GM23248 (cell line): ENCODE data around the gene RIMBP3C.
"Not testable (repeated sequence)": the region's sequence is repeated elsewhere in the genome, so short reads cannot be mapped to it uniquely, and the experiment has no call there.

Experiments used
- EZH2 ChIP-seq: fragments of 200-600 bp; sonication (generic); IDR thresholded peaks from 2 replicates; pipeline ENCODE4 v1.6.1; 2018; ENCODE audit warnings: antibody characterized with exemption, mild to moderate bottlenecking; ENCODE audit not compliant: insufficient read depth, poor library complexity, severe bottlenecking
- EZH2phosphoT487 ChIP-seq: fragments of 200-600 bp; sonication (generic); IDR thresholded peaks from 2 replicates; pipeline ENCODE4 v1.6.1; 2018; ENCODE audit warnings: antibody characterized with exemption, moderate library complexity, mild to moderate bottlenecking, low read depth; ENCODE audit not compliant: insufficient read depth

GRCh38 chr22:21551361-21551760 is at the start of gene RIMBP3C:
- TF ChIP-seq EZH2, EZH2phosphoT487: not testable (repeated sequence)
